Activated T-cell treated with anti-CD3 and anti-CD28 coated beads for 48 hours (primary cell): Measurements from ENCODE around the gene RAB25.

ENCODE experiments used
- DNase-seq: peaks from one replicate; pipeline ENCODE4 v3.0.0-alpha.2; 2020; ENCODE audit warnings: low read depth

RAB25 gene

GRCh38 chr1:156117414-156118176 lies 56.6 kb downstream of the RAB25 start:
- DNase-seq = no peak

- no peak for DNase-seq
Observed at GRCh38 chr1:156118177-156118868, 57.4 kb downstream of the RAB25 start.

- DNase-seq = no peak
Observed at GRCh38 chr1:156119503-156120209, 58.7 kb downstream of the RAB25 start.
